ENCODE measurements around the gene PAFAH1B1. TPM values are rescaled to one million over a fixed set of nuclear protein-coding genes. Genes with fewer than 3 reads are reported as not detected.

PAFAH1B1 gene
- total RNA-seq, 1 donor from 2014 or later, result 110 TPM

GRCh38 chr17:2703181-2703580 is 109.7 kb downstream of the PAFAH1B1 start:
- no peak for DNase-seq (ENCODE audit: low spot score)

GRCh38 chr17:2703606-2704005 is 110.2 kb downstream of the PAFAH1B1 start:
- DNase-seq (ENCODE audit: low spot score), result no peak

- DNase-seq (ENCODE audit: low spot score), result no peak
Measured at GRCh38 chr17:2704031-2704889, 110.8 kb downstream of the PAFAH1B1 start.

- DNase-seq (ENCODE audit: low spot score), result no peak
Measured at GRCh38 chr17:2704890-2705248, 111.4 kb downstream of the PAFAH1B1 start.

- DNase-seq (ENCODE audit: low spot score), result no peak
Measured at GRCh38 chr17:2705263-2705662, 111.8 kb downstream of the PAFAH1B1 start.

GRCh38 chr17:2705888-2706795 is 112.7 kb downstream of the PAFAH1B1 start:
- DNase-seq (ENCODE audit: low spot score), result no peak

- no peak for DNase-seq (ENCODE audit: low spot score)
Measured at GRCh38 chr17:2706911-2707510, 113.6 kb downstream of the PAFAH1B1 start.

- no peak for DNase-seq (ENCODE audit: low spot score)
Measured at GRCh38 chr17:2707721-2708584, 114.5 kb downstream of the PAFAH1B1 start.

- no peak for DNase-seq (ENCODE audit: low spot score)
Measured at GRCh38 chr17:2708585-2709182, 115.2 kb downstream of the PAFAH1B1 start.

- peak; percentile 57 for DNase-seq (ENCODE audit: low spot score)
Measured at GRCh38 chr17:2709183-2709661, 115.8 kb downstream of the PAFAH1B1 start.

GRCh38 chr17:2710071-2710802 is 116.8 kb downstream of the PAFAH1B1 start:
- no peak for DNase-seq (ENCODE audit: low spot score)

- no peak for DNase-seq (ENCODE audit: low spot score)
Measured at GRCh38 chr17:2710803-2711607, 117.6 kb downstream of the PAFAH1B1 start.

GRCh38 chr17:2711608-2712299 is 118.3 kb downstream of the PAFAH1B1 start, which contains the start of gene CLUH:
CLUH (minus strand) TSS chr17:2711764; CDS start chr17:2711661, 103 bp downstream.
- peak; percentile 97 for DNase-seq (ENCODE audit: low spot score)

- no peak for DNase-seq (ENCODE audit: low spot score)
Measured at GRCh38 chr17:2712300-2713043, 119.0 kb downstream of the PAFAH1B1 start.

GRCh38 chr17:2713881-2714280 is 120.4 kb downstream of the PAFAH1B1 start:
- no peak for DNase-seq (ENCODE audit: low spot score)

- DNase-seq (ENCODE audit: low spot score), result no peak
Measured at GRCh38 chr17:2716649-2717048, 123.2 kb downstream of the PAFAH1B1 start.

GRCh38 chr17:2718150-2718938 is 124.9 kb downstream of the PAFAH1B1 start:
- DNase-seq (ENCODE audit: low spot score), result no peak
